NCI-H146 treated with DMSO at 0.1 percent for 48 hours (cell line): ENCODE measurements around the gene CAMSAP1.

Experiments
- DNase-seq: peaks from one replicate; lab custom pipeline; 2025; ENCODE audit not compliant: unreplicated experiment; lab: John Stamatoyannopoulos, UW

The CAMSAP1 gene

GRCh38 chr9:135939351-135940265 lies 32.3 kb upstream of the CAMSAP1 start:
- no peak for DNase-seq

- DNase-seq: no peak
These were observed 30.5 kb upstream of the CAMSAP1 start for GRCh38 chr9:135937521-135938489.

DNA sequence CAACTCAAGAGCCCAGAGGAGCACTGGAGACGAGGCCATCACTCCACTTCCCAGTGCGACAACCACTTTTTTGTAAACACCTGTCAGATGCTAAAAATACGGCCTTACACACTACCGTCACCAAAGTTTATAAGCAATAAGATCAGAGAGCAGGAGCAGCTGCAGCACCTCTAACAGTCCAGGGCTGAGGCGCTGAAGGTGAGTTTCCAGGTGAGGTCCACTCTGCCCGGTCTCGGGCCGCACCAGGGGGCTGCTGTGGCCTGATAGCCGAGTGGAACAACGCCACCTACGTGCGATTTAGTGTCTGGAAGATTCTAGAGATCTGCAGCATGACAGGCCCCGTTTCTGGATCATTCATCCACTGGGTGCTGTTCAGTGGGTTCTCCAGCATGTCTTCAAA lies 25.8 kb upstream of the CAMSAP1 start:
- no peak for DNase-seq

DNA sequence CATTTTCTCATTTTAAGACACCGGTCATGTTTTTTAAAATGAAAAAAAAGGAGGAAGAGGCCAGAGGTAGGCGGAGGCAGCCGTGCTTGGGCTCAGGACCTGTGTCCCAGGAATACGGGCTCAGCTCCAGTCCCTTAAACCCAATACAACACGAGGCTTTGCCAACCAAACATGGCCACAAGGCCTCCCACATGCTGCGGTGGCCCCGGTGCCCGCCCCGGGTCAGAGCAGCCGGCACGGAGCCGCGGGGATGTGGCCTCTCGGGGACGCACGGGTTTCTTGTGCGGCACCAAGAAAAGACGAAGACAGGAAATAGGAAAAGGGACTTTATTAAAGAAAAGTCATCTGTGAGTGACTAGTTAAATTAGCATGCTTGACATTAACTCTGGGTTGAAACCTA lies 25.3 kb upstream of the CAMSAP1 start:
- DNase-seq: no peak

GRCh38 chr9:135931349-135931820 lies 24.0 kb upstream of the CAMSAP1 start:
- DNase-seq: no peak

GRCh38 chr9:135930446-135931345 lies 23.4 kb upstream of the CAMSAP1 start:
- no peak for DNase-seq

GRCh38 chr9:135929656-135930445 lies 22.5 kb upstream of the CAMSAP1 start:
- DNase-seq: no peak

DNA sequence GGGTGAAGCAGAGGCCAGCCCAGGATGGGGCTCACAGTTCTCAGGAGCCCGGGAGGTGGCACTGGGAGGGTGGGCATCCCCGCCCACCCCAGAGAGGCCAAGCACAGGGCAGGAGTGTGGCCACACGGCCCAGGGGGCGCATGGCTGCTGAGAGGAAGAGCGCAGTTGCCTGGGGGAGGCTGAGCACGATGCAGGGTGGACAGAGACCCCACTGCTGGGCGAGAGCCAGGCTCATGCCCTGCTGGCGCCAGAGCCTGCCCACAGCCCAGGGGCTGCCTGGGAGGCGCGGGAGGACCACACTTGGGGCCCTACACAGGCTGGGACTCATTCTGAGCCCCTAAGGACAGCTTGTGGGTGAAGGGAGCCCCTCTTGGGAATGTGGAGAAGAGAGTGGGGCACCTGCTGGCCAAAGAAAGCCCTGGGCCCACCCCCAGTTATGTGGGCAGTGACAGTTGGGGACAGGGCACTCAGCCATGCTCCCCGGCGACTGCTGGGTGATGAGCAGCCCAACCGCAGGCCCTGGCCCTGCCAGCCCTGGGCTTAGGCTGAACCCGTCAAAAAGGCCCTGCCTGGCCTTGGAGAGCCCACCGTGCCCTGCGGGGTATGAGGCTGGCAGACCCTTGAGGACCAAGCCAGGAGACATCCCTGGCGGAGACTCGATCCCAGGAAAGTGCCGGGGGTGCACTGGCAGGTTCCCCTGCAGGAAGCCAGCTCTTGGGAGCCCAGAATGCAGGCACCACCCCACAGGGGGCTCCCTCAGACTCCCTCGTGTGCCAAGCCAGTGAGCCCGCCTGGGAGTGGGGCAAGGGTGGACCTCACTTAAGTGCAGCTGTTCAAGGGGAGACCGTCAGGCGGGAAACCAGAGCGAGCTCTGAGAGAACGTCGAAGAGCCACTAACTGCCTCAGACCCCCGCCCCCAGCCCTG lies 21.6 kb upstream of the CAMSAP1 start:
- DNase-seq: no peak

GRCh38 chr9:135928074-135928730 lies 20.9 kb upstream of the CAMSAP1 start:
- DNase-seq: no peak

DNA sequence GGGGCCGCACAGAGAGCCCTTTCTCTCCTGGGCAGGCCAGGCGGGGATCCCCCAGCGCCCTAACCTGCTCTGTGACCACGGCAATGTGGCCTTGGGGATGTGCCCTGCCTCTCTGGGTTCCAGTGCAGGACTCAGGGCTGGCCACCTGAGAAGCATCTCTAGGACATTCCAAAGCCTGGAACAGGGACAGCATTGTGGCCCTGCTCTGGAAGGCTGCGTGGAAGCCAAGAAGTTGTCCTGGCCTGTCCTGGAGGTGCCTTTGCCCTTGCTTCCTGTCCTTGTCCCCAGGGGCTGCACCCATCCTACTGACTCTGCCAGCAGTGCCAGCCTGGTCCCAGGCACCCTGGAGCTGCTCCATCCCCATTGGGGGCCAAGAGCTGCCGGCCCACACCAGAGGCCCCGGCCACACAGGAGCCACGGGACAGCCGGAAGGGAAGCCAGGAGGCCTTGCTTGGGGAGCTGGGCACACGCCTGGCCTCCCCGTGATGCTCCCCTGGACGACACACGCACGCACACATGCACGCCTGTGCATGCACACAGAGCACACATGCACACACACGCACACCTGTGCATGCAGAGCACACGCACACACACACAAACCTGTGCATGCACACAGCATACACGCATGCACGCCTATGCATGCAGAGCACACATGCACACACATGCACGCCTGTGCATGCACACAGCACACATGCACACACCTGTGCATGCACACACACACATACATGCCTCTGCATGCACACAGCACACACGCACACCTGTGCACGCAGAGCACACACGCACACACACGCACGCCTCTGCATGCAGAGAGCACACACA lies 20.1 kb upstream of the CAMSAP1 start:
- DNase-seq: no peak

- DNase-seq: no peak
These were observed 19.3 kb upstream of the CAMSAP1 start for GRCh38 chr9:135926402-135927194.

- no peak for DNase-seq
These were observed 18.3 kb upstream of the CAMSAP1 start for GRCh38 chr9:135925496-135926133.

GRCh38 chr9:135924628-135925338 lies 17.4 kb upstream of the CAMSAP1 start:
- DNase-seq: no peak

DNA sequence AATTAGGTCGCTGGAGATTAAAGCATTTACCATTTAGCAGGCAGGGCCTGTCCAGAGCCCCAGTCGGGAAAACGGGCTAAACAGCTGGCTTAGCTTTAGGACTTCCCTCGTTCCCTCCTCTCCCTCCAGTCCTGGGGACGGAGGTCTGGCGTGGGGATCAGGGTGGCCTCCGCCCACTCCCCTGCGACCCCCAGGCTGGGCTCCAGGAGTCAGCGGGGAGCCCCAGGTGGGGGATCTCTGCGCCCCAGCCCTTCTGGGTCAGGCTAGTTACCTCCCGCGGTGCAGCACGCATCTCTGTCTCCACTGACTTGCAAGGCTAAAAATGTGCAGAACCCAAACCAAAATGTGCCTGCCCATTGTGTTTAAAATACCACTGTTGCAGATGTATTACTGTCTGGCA lies 16.2 kb upstream of the CAMSAP1 start:
- no peak for DNase-seq

DNA sequence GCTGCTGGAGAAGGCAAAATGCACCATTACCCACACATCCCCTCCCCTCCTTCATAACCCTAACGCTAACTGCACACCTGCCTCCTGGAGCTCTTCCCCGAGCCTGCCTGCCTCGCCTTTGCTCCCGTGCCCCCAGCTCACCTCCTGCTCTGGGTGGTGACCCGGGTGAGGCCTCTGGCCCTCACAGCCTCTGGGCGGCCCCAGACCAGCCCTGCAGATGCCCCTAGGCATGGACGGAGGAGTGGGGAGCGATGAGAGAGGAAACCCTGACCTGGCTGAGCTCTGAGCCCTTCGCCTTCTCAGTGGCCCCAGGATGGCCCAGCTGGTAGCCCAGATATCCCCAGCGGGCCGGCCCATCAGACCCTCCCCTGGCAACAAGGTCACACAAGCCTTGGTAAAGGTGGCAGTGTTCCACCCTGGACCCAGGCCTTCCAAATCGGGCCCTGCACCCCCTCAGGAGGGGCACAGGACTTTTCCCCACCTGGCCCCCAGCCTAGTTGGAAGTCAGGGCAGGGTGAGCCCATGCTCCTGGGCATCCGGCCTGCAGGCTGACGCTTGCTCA lies 14.5 kb upstream of the CAMSAP1 start:
- DNase-seq: no peak
